Measurements from ENCODE around the gene ASXL3. TPM values are rescaled to one million over a fixed set of nuclear protein-coding genes. Genes with fewer than 3 reads are reported as not detected.

The ASXL3 gene
- total RNA-seq, 1 donor from 2014 or later = 1.4 TPM

- intact Hi-C loops (cut with DNase I) = no loop called here
- Histone ChIP-seq H3K27ac (no peak overlapping the region), H3K4me3 (no peak overlapping the region), H3K36me3 (no peaks in the 10 kb centered on the region), H3K4me1 (no peaks in the 10 kb centered on the region), H3K9me3 (no peaks in the 10 kb centered on the region), H3K27me3 (ENCODE audit: low read depth) (no peaks in the 10 kb centered on the region)
- TF ChIP-seq CTCF (IDR thresholded peaks at IDR 0.05) = no peak
- no peak for DNase-seq
- ATAC-seq = no peak
Measured at GRCh38 chr18:33712719-33713118, 134.7 kb downstream of the ASXL3 start.

GRCh38 chr18:33716061-33716683 is 138.2 kb downstream of the ASXL3 start:
- Histone ChIP-seq H3K4me3 (no peak overlapping the region), H3K9me3 (no peaks in the 10 kb centered on the region), H3K4me1 (no peaks in the 10 kb centered on the region), H3K27ac (no peak overlapping the region), H3K36me3 (no peaks in the 10 kb centered on the region), H3K27me3 (ENCODE audit: low read depth) (no peaks in the 10 kb centered on the region)
- intact Hi-C loops (cut with DNase I) = no loop called here
- DNase-seq = no peak
- TF ChIP-seq CTCF (IDR thresholded peaks at IDR 0.05) = no peak
- no peak for ATAC-seq

GRCh38 chr18:33717339-33717738 is 139.3 kb downstream of the ASXL3 start:
- no peak for TF ChIP-seq CTCF (IDR thresholded peaks at IDR 0.05)
- H3K36me3 ChIP-seq = no peaks in the 10 kb centered on the region
- no peaks in the 10 kb centered on the region for H3K4me1 ChIP-seq
- H3K9me3 ChIP-seq = no peaks in the 10 kb centered on the region
- no peak overlapping the region for H3K27ac ChIP-seq
- no peak for DNase-seq
- intact Hi-C loops (cut with DNase I) = no loop called here
- ATAC-seq = no peak
- H3K4me3 ChIP-seq = no peak overlapping the region
- no peaks in the 10 kb centered on the region for H3K27me3 ChIP-seq (ENCODE audit: low read depth)

GRCh38 chr18:33720133-33720532 is 142.1 kb downstream of the ASXL3 start:
- Histone ChIP-seq H3K36me3 (no peaks in the 10 kb centered on the region), H3K27me3 (ENCODE audit: low read depth) (no peaks in the 10 kb centered on the region), H3K9me3 (no peaks in the 10 kb centered on the region), H3K27ac (no peak overlapping the region), H3K4me1 (no peaks in the 10 kb centered on the region), H3K4me3 (no peak overlapping the region)
- no peak for TF ChIP-seq CTCF (IDR thresholded peaks at IDR 0.05)
- no peak for DNase-seq
- intact Hi-C loops (cut with DNase I) = no loop called here
- ATAC-seq = no peak

- no peaks in the 10 kb centered on the region for H3K4me1 ChIP-seq
- H3K36me3 ChIP-seq = no peaks in the 10 kb centered on the region
- H3K27me3 ChIP-seq (ENCODE audit: low read depth) = no peaks in the 10 kb centered on the region
- no peak for ATAC-seq
- DNase-seq = no peak
- TF ChIP-seq CTCF (IDR thresholded peaks at IDR 0.05) = no peak
- intact Hi-C loops (cut with DNase I) = no loop called here
- H3K27ac ChIP-seq = no peak overlapping the region
- H3K4me3 ChIP-seq = no peak overlapping the region
- no peaks in the 10 kb centered on the region for H3K9me3 ChIP-seq
Measured at GRCh38 chr18:33729556-33729955, 151.5 kb downstream of the ASXL3 start.
